Panc1 (cell line): ENCODE measurements around the gene TMEM184A. TPM values are rescaled to one million over a fixed set of nuclear protein-coding genes. Genes with fewer than 3 reads are reported as not detected.

Source experiments
- ATAC-seq: fragments of 200-7000 bp; cut with Tn5 transposase; 2 replicates; pipeline ENCODE4 v1.9.1; 2020; ENCODE audit warnings: mild to moderate bottlenecking, moderate library complexity
- BruUV-seq: library from RNA; stranded (reverse); fragments of 400-500 nt; replicated peaks from 2 replicates; lab custom pipeline; 2021; lab: Mats Ljungman, UMichigan
- CTCF ChIA-PET: fragments of 300-600 bp; sonication (Branson Sonifier 250); formaldehyde crosslinking; loops from one replicate; lab custom pipeline; 2022; ENCODE audit warnings: antibody characterized with exemption; lab: Charles Lee
- POLR2A ChIA-PET: fragments of 300-600 bp; sonication (Branson Sonifier 250); formaldehyde crosslinking; loops from one replicate; lab custom pipeline; 2022; ENCODE audit warnings: antibody characterized with exemption; lab: Charles Lee
- DNase-seq: peaks from one replicate; pipeline ENCODE4 v3.0.0-alpha.2; 2010; ENCODE audit warnings: low read depth, low spot score
- H3K27ac ChIP-seq: 2 replicates; pipeline ENCODE4 v1.5.1; 2011; ENCODE audit warnings: mild to moderate bottlenecking, low read length, inconsistent platforms
- H3K27me3 ChIP-seq: fragments of 200-500 bp; sonication (Bioruptor generic); 2 replicates; pipeline ENCODE4 v1.6.0; 2014; ENCODE audit warnings: low read length, inconsistent platforms; ENCODE audit not compliant: control insufficient read depth, insufficient read depth
- H3K36me3 ChIP-seq: fragments of 200-500 bp; sonication (Bioruptor generic); 2 replicates; pipeline ENCODE4 v1.5.1; 2014; ENCODE audit warnings: inconsistent platforms, mild to moderate bottlenecking, low read length, moderate library complexity; ENCODE audit not compliant: control insufficient read depth, insufficient read depth
- H3K4me1 ChIP-seq: 2 replicates; pipeline ENCODE4 v1.5.1; 2011; ENCODE audit warnings: inconsistent platforms, mild to moderate bottlenecking, low read length, moderate library complexity; ENCODE audit not compliant: control insufficient read depth, insufficient read depth
- H3K4me3 ChIP-seq, 2 experiments: 2 replicates each; pipeline ENCODE4 v1.5.1; 2011 to 2012; ENCODE audit warnings: low read depth in 2 of 2, low read length in 2 of 2, mild to moderate bottlenecking in 2 of 2, inconsistent platforms in 1 of 2, moderate library complexity in 1 of 2
- H3K9me3 ChIP-seq: fragments of 200-500 bp; sonication (Bioruptor generic); 2 replicates; pipeline ENCODE4 v1.5.1; 2014; ENCODE audit warnings: low read depth, mild to moderate bottlenecking, inconsistent platforms, low read length, moderate library complexity; ENCODE audit not compliant: control insufficient read depth, insufficient read depth
- POLR2AphosphoS5 ChIP-seq: IDR thresholded peaks from 2 replicates; pipeline ENCODE4 v1.6.1; 2012; ENCODE audit warnings: mild to moderate bottlenecking, low read depth, low read length, moderate library complexity
- SIN3A ChIP-seq: IDR thresholded peaks from 2 replicates; pipeline ENCODE4 v1.6.1; 2012; ENCODE audit warnings: low read depth, mild to moderate bottlenecking, low read length, moderate library complexity, borderline replicate concordance; ENCODE audit not compliant: insufficient read depth
- TCF7L2 ChIP-seq: IDR thresholded peaks from 2 replicates; pipeline ENCODE4 v1.6.1; 2011; ENCODE audit warnings: mild to moderate bottlenecking, low read depth, low read length, inconsistent platforms
- in situ Hi-C: cut with HindIII; loops from 2 replicates; pipeline ENCODE4 v1.10.0; 2016; ENCODE audit warnings: low sequenced_read_pairs, low pct_unique_long_range_greater_than_20kb
- intact Hi-C: fragments of 100-400 bp; cut with micrococcal nuclease; formaldehyde crosslinking; loops from one replicate; pipeline ENCODE4 v1.10.0; 2022; ENCODE audit not compliant: unreplicated experiment
- total RNA-seq: library from RNA; stranded (reverse); gene quantifications from one replicate; pipeline ENCODE4 v1.2.1, GENCODE V29; 2021; ENCODE audit not compliant: unreplicated experiment
- TF ChIP-seq, protein P1 (sequence below), 2 experiments: IDR thresholded peaks; 2 replicates each; pipeline ENCODE4 v1.6.1; 2011 to 2012; ENCODE audit warnings: low read depth in 2 of 2, control low read depth in 1 of 2, low read length in 1 of 2, mild to moderate bottlenecking in 1 of 2, moderate library complexity in 1 of 2; ENCODE audit not compliant: insufficient read depth in 1 of 2
- TF ChIP-seq, protein P2 (sequence below): fragments of 450-650 bp; IDR thresholded peaks from 2 replicates; pipeline ENCODE4 v1.5.1; 2017; ENCODE audit warnings: mild to moderate bottlenecking

Gene TMEM184A
- total RNA-seq, 1 experiment from 2014 or later, result 9.2 TPM

DNA sequence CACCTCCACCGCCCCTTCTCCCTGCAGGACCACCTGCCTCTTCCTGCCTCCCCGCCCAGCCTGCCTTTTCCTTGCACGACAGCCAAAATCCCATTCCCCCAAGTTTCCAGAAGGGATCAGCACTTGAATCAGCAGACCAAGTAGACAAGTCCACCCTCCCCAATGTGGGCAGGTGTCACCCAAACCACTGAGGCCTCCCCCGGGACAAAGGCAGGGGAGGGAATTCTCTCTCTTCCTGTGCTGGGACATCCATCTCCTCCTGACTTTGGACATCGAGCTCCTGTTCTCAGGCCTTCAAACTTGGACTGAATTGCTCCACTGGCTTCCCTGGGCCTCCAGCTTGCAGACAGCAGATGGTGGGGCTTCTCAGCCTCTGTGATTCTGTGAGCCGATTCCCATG is 35.4 kb upstream of the TMEM184A start:
- 0 out of 2 replicates have a peak, but pooled peaks cover 6% of the 10 kb centered on the region for H3K9me3 ChIP-seq
- H3K36me3 ChIP-seq, result no peaks in the 10 kb centered on the region
- H3K4me3 ChIP-seq, result no peak overlapping the region
- no peak for DNase-seq
- in situ Hi-C loops (no loop called here), intact Hi-C loops (no loop called here)
- BruUV-seq, result no TSS peak
- peaks cover 14% of the 10 kb centered on the region; the same call in 1 of the 2 replicates for H3K27me3 ChIP-seq
- no peak for ATAC-seq
- peaks cover 7% of the 10 kb centered on the region; the same call in 1 of the 2 replicates for H3K4me1 ChIP-seq
- TF ChIP-seq SIN3A (no peak), TCF7L2 (no peak), POLR2AphosphoS5 (no peak)
- TF ChIP-seq, protein P1, sequence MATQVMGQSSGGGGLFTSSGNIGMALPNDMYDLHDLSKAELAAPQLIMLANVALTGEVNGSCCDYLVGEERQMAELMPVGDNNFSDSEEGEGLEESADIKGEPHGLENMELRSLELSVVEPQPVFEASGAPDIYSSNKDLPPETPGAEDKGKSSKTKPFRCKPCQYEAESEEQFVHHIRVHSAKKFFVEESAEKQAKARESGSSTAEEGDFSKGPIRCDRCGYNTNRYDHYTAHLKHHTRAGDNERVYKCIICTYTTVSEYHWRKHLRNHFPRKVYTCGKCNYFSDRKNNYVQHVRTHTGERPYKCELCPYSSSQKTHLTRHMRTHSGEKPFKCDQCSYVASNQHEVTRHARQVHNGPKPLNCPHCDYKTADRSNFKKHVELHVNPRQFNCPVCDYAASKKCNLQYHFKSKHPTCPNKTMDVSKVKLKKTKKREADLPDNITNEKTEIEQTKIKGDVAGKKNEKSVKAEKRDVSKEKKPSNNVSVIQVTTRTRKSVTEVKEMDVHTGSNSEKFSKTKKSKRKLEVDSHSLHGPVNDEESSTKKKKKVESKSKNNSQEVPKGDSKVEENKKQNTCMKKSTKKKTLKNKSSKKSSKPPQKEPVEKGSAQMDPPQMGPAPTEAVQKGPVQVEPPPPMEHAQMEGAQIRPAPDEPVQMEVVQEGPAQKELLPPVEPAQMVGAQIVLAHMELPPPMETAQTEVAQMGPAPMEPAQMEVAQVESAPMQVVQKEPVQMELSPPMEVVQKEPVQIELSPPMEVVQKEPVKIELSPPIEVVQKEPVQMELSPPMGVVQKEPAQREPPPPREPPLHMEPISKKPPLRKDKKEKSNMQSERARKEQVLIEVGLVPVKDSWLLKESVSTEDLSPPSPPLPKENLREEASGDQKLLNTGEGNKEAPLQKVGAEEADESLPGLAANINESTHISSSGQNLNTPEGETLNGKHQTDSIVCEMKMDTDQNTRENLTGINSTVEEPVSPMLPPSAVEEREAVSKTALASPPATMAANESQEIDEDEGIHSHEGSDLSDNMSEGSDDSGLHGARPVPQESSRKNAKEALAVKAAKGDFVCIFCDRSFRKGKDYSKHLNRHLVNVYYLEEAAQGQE (IDR thresholded peaks at IDR 0.05; ENCODE audit: insufficient read depth in 1 of 2, low read depth in 2 of 2, low read length in 1 of 2), result no peak
- TF ChIP-seq, protein P2, sequence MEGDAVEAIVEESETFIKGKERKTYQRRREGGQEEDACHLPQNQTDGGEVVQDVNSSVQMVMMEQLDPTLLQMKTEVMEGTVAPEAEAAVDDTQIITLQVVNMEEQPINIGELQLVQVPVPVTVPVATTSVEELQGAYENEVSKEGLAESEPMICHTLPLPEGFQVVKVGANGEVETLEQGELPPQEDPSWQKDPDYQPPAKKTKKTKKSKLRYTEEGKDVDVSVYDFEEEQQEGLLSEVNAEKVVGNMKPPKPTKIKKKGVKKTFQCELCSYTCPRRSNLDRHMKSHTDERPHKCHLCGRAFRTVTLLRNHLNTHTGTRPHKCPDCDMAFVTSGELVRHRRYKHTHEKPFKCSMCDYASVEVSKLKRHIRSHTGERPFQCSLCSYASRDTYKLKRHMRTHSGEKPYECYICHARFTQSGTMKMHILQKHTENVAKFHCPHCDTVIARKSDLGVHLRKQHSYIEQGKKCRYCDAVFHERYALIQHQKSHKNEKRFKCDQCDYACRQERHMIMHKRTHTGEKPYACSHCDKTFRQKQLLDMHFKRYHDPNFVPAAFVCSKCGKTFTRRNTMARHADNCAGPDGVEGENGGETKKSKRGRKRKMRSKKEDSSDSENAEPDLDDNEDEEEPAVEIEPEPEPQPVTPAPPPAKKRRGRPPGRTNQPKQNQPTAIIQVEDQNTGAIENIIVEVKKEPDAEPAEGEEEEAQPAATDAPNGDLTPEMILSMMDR, result no peak
- CTCF ChIA-PET, result no interaction called here
- POLR2A ChIA-PET, result interaction anchor here (0.7 kb wide), 1 partner anchor 595 kb away, joined by 3 read pairs; no protein-coding TSS in a partner anchor
- no peak overlapping the region for H3K27ac ChIP-seq

DNA sequence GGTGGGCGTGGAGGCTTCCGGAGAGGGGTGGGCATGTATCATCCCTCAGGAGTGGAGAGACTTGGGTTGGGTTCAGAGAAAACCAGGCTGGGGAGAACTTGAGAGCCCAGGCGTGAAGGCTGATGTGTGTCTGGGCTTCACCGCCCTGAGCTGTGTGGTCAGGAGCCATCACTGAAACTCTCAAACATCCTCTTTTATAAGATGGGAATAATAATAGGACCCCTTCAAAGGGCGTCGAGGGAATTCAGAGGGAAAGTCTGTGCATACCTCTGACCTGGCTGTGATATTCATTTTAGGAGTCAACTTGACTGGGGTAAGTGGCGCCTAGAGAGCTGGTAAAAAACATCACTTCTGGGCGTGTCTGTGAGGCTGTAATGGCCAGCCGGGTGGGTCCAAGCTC is 34.9 kb upstream of the TMEM184A start:
- ChIA-PET CTCF (no interaction called here), POLR2A (no interaction called here)
- intact Hi-C loops, result no loop called here
- H3K9me3 ChIP-seq, result 0 out of 2 replicates have a peak, but pooled peaks cover 6% of the 10 kb centered on the region
- BruUV-seq, result no TSS peak
- ATAC-seq (no peak), DNase-seq (no peak)
- peaks cover 9% of the 10 kb centered on the region; the same call in 1 of the 2 replicates for H3K4me1 ChIP-seq
- H3K27me3 ChIP-seq, result peaks cover 13% of the 10 kb centered on the region; the same call in 1 of the 2 replicates
- no peak overlapping the region for H3K4me3 ChIP-seq
- H3K27ac ChIP-seq, result no peak overlapping the region
- in situ Hi-C loops, result no loop called here
- TF ChIP-seq SIN3A (no peak), TCF7L2 (no peak), POLR2AphosphoS5 (no peak)
- TF ChIP-seq, protein P2, result no peak
- TF ChIP-seq, protein P1 (IDR thresholded peaks at IDR 0.05; ENCODE audit: insufficient read depth in 1 of 2, low read depth in 2 of 2, low read length in 1 of 2), result no peak
- no peaks in the 10 kb centered on the region for H3K36me3 ChIP-seq
